Smooth muscle cell (in vitro differentiated cells): ENCODE data around the gene ATG14. TPM values are rescaled to one million over a fixed set of nuclear protein-coding genes. Genes with fewer than 3 reads are reported as not detected.

Source experiments
- DNase-seq: peaks from one replicate; lab custom pipeline; 2025; ENCODE audit not compliant: unreplicated experiment; lab: John Stamatoyannopoulos, UW
- H2AFZ ChIP-seq: fragments of 200-600 bp; sonication (generic); 2 replicates; pipeline ENCODE4 v1.6.0; 2016; ENCODE audit warnings: antibody characterized with exemption, low read depth, mild to moderate bottlenecking
- H3F3A ChIP-seq: fragments of 200-600 bp; sonication (generic); 2 replicates; pipeline ENCODE4 v1.6.0; 2017; ENCODE audit warnings: antibody characterized with exemption, low read depth
- H3K27ac ChIP-seq: fragments of 200-600 bp; sonication (generic); 2 replicates; pipeline ENCODE4 v1.5.1; 2016; ENCODE audit warnings: low read depth, mild to moderate bottlenecking
- H3K27me3 ChIP-seq: fragments of 200-600 bp; sonication (generic); 2 replicates; pipeline ENCODE4 v1.6.1; 2016; ENCODE audit warnings: low read depth, mild to moderate bottlenecking
- H3K36me3 ChIP-seq: fragments of 200-600 bp; sonication (generic); 2 replicates; pipeline ENCODE4 v1.5.1; 2016; ENCODE audit warnings: low read depth
- H3K4me1 ChIP-seq: fragments of 200-600 bp; sonication (generic); 2 replicates; pipeline ENCODE4 v1.5.1; 2016; ENCODE audit warnings: low read depth
- H3K4me2 ChIP-seq: fragments of 200-600 bp; sonication (generic); 2 replicates; pipeline ENCODE4 v1.6.0; 2016; ENCODE audit warnings: mild to moderate bottlenecking
- H3K4me3 ChIP-seq: fragments of 200-600 bp; sonication (generic); 2 replicates; pipeline ENCODE4 v1.5.1; 2016; ENCODE audit warnings: mild to moderate bottlenecking
- H3K79me2 ChIP-seq: fragments of 200-600 bp; sonication (generic); 2 replicates; pipeline ENCODE4 v1.6.0; 2016; ENCODE audit warnings: low read depth, mild to moderate bottlenecking
- H3K9ac ChIP-seq: fragments of 200-600 bp; sonication (generic); 2 replicates; pipeline ENCODE4 v1.6.0; 2016; ENCODE audit warnings: low read depth
- H3K9me3 ChIP-seq: fragments of 200-600 bp; sonication (generic); replicated peaks from 2 replicates; pipeline ENCODE4 v1.5.1; 2016; ENCODE audit warnings: low read depth
- H4K20me1 ChIP-seq: fragments of 200-600 bp; sonication (generic); 2 replicates; pipeline ENCODE4 v1.6.0; 2016; ENCODE audit warnings: low read depth
- CTCF ChIP-seq: fragments of 200-600 bp; sonication (generic); IDR thresholded peaks from 2 replicates; pipeline ENCODE4 v1.5.1; 2017; ENCODE audit warnings: borderline replicate concordance, mild to moderate bottlenecking, antibody characterized with exemption; ENCODE audit not compliant: insufficient read depth, poor library complexity, severe bottlenecking
- WGBS: methylation state at CpG from one replicate; pipeline ENCODE4 v1.1.7; 2016; ENCODE audit warnings: low lambda C conversion rate; 5-methylcytosine and 5-hydroxymethylcytosine counted together
- polyA plus RNA-seq: library from polyadenylated mRNA; unstranded; fragments of >200 nt; fragmentation: Nextera tagmentation; extraction: Ambion mirVana; gene quantifications from 2 replicates; pipeline ENCODE4 v1.2.1, GENCODE V29; 2016
- total RNA-seq: library from RNA; depleted of rRNA; stranded (reverse); fragments of >200 nt; gene quantifications from 2 replicates; pipeline ENCODE4 v1.2.3, GENCODE V29; 2014

ATG14 gene
- total and polyA plus RNA-seq, 2 experiments from 2014 or later, result 3.2 to 11.6 TPM

DNA sequence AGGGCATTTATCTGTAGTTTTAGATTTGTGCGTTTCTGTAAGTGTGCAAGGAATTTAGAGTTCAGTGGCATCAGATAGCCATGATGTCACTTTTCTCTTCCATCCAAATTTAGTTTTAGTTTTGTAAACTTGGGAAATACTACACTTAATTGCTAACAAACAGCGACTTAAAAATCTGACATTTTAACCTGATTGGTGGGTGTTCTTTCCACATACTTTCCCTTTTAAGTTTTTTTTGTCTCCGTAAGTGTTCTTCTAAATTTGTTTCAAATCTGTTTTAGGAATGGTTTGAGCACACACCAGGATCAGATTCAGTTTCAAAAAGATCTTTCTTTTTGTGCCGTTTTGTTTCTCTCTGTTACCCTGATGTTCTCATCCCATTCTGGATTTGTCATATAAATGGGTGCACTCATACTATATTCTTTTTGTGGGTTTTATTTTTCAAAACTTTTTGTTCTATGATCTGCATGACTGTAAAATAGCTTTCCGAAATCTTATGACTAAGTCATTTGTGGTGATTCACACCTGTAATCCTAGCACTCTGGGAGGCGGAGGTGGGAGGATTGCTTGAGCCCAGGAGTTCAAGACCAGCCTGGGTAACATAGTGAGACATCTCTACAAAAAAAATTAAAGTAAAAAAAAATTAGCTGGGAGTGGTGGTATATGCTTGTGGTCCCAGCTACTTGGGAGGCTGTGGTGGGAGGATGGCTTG, 81.5 kb downstream of the ATG14 start:
- Histone ChIP-seq H3K9me3 (no peaks in the 10 kb centered on the region), H3K9ac (no peak overlapping the region), H3K79me2 (peaks cover 57% of the 10 kb centered on the region), H3K4me1 (peaks cover 15% of the 10 kb centered on the region), H3K4me3 (no peak overlapping the region), H3F3A (peaks cover 23% of the 10 kb centered on the region), H2AFZ (no peak overlapping the region), H3K27me3 (no peaks in the 10 kb centered on the region), H3K36me3 (no peaks in the 10 kb centered on the region), H4K20me1 (peaks cover 88% of the 10 kb centered on the region), H3K27ac (no peak overlapping the region), H3K4me2 (no peak overlapping the region)
- DNase-seq, result no peak
- WGBS, result 79% methylated on average over 6 of the region's 6 CpGs
- TF ChIP-seq CTCF, result no peak

DNA sequence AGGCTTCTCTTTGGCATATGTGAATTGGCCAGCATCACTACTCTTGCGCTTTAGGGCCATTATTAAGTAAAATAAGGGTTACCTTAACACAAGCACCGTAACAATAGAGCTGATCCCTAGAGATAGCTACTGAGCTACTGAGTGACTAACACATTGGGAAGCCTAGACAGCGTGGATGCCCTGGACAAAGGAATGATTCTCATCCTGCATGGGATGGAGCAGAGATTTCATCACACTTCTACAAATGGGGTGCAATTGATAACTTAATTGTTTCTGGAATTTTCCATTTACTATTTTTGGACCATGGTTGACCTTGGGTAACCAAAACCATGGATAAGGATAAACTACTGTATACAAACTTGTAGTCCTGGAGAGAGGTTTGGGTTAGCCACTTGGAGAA, 83.3 kb downstream of the ATG14 start:
- Histone ChIP-seq H3K27me3 (no peaks in the 10 kb centered on the region), H3K79me2 (peaks cover 73% of the 10 kb centered on the region), H3K9me3 (no peaks in the 10 kb centered on the region), H3K4me3 (no peak overlapping the region), H3K36me3 (no peaks in the 10 kb centered on the region), H3K4me1 (peaks cover 7% of the 10 kb centered on the region), H3K9ac (no peak overlapping the region), H3K27ac (no peak overlapping the region), H4K20me1 (peaks cover 88% of the 10 kb centered on the region), H3K4me2 (no peak overlapping the region), H2AFZ (no peak overlapping the region), H3F3A (peaks cover 7% of the 10 kb centered on the region)
- WGBS, result 82% methylated on average over 3 of the region's 3 CpGs
- no peak for TF ChIP-seq CTCF
- no peak for DNase-seq

DNA sequence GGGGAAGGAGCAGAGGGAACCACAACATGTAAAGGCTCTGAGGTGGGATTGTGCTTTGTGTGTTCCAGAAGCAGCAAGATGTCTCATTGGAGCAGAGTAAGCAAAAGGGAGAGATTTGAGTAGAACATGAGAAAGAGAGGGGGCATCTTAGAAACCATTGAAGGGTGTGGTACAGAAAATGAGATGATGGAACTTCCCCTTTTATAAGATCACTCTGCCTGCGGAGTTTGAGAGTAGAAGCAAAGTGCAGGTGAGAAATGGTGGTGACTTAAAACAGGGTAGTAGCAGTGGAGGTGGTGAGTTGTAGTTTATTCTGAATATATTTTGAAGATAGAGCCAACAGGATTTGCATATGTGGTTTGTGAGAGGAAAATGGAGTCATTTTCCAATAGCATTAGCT, 84.5 kb downstream of the ATG14 start:
- H3K9me3 ChIP-seq, result no peaks in the 10 kb centered on the region
- no peaks in the 10 kb centered on the region for H3K27me3 ChIP-seq
- 100% methylated on average over 1 of the region's 1 CpG for WGBS
- no peaks in the 10 kb centered on the region for H3F3A ChIP-seq
- no peak overlapping the region for H3K4me3 ChIP-seq
- no peak for DNase-seq
- no peak overlapping the region for H2AFZ ChIP-seq
- peaks cover 4% of the 10 kb centered on the region for H3K4me1 ChIP-seq
- H4K20me1 ChIP-seq, result peaks cover 80% of the 10 kb centered on the region
- H3K79me2 ChIP-seq, result peaks cover 75% of the 10 kb centered on the region
- no peak overlapping the region for H3K9ac ChIP-seq
- TF ChIP-seq CTCF, result no peak
- H3K4me2 ChIP-seq, result no peak overlapping the region
- no peak overlapping the region for H3K27ac ChIP-seq
- no peaks in the 10 kb centered on the region for H3K36me3 ChIP-seq

GRCh38 chr14:55324812-55325211, 86.8 kb downstream of the ATG14 start:
- no peak for TF ChIP-seq CTCF
- H3K9ac ChIP-seq, result no peak overlapping the region
- no peaks in the 10 kb centered on the region for H3K9me3 ChIP-seq
- peaks cover 63% of the 10 kb centered on the region for H4K20me1 ChIP-seq
- no peak overlapping the region for H2AFZ ChIP-seq
- WGBS, result 88% methylated on average over 2 of the region's 2 CpGs
- H3K27me3 ChIP-seq, result no peaks in the 10 kb centered on the region
- no peaks in the 10 kb centered on the region for H3K36me3 ChIP-seq
- no peak for DNase-seq
- no peak overlapping the region for H3K4me2 ChIP-seq
- no peak overlapping the region for H3K4me3 ChIP-seq
- H3K27ac ChIP-seq, result no peak overlapping the region
- no peaks in the 10 kb centered on the region for H3F3A ChIP-seq
- H3K4me1 ChIP-seq, result peaks cover 4% of the 10 kb centered on the region
- H3K79me2 ChIP-seq, result peaks cover 76% of the 10 kb centered on the region
